SHP77 (cell line): Measurements from ENCODE around the gene TMEM184C.

Experiments
- DNase-seq, 2 experiments: peaks; one replicate each; lab custom pipeline; 2025; lab: John Stamatoyannopoulos, UW

The TMEM184C gene

DNA sequence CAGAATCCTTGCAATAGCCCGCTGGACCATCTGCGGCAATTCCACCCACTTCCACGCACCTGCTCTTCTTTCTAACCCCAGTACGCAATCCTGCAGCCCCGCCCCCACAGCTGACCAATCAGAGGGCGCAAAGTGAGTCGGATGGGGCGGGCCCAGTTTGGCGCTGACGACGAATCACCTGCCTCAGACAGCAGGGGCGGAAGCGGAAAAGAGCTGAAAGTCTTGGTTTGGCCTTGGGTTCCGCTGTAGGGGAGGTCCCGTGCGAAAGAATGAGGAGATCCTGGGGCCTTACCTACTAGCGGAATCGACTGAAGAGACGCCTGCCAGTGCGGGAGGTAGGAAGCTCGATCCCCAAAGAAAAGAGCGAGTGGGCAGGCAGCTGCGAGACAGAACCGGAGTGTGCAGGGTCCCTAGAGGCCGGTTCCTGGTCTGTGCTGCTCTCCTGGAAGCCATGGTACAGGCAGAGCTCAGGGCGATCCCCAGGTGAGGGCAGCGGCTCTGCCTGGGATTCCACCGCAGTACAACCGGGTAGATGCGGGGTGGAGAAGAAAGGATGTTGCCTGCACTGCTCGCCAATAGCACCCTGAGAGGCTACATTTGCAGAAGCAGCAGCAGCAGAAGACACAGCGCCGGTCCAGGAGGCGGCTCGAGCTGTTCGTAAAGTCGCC lies at the start of gene TMEM184C:
TMEM184C (plus strand) TSS at position 225 of the 668 bp plus-strand sequence. CDS start 560 bp downstream, outside the sequence.
- peak; percentile 94 to 95 for DNase-seq

DNA sequence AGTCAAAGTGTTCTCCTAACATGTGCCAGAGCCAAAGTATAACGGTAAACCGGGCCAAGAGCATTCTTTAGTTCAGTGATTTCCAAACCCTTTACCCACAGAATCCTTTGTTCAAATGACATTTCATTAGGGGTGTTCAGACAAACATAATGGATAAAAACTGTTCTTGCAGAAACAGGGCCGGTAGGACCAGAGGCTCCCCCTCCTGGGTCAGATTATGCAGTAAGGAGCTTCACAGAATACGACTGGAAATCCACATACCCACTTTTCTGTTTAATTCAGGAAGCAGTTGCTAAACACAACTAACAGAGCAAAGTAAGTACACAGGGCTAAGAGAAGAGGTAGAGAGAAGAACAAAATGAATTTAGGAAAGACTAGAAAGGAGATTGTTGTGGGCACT lies 46.6 kb upstream of the TMEM184C start:
- no peak for DNase-seq

DNA sequence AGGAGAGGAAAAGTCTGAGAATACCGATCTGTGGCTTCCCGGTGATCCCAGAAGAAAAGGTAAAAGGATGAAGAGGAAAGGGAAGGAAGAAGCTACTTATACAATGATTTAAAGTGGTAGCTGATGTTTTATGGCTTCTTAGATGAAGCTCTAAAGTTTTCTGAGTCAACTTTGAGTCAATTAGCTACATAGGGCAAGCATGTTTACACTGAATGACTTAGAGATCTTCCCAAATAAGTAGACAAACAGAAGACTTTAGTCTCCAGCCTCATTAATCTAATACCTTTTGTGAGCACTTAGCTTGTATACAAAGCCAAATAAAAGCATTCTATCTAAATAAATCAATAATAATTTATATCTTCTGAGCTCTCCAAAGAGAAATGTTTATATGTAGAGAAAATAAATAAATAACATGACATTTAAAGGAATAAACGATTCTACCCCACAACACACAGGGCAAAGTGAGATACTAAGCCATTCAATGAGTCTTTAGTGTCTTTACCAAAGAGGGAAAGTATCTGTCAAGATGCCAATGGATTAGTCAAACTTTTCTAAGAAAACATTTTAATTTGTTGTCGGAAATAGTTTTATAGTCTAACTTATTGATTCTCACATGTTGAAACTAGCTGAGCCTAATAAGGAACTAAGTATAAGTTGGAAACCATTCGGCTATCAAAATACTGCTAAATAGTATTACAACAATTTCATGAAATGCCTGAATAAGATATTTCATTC lies 46.0 kb upstream of the TMEM184C start:
- no peak for DNase-seq

DNA sequence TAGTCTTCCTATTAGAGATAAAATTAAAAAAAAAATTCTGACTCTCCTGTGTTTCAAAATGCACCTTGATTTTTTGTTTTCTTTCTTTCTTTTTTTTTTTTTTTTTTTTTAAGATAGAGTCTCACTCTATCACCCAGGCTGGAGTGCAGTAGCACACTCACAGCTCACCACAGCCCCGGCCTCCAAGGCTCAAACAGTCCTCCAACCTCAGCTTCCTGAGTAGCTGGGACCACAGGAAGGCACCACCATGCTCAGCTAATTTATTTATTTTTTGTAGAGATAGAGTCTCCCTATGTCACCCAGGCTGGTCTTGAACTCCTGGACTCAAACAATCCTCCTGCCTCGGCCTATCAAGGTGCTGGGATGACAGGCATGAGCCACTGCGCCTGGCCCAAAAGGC lies 41.1 kb upstream of the TMEM184C start:
- no peak for DNase-seq

DNA sequence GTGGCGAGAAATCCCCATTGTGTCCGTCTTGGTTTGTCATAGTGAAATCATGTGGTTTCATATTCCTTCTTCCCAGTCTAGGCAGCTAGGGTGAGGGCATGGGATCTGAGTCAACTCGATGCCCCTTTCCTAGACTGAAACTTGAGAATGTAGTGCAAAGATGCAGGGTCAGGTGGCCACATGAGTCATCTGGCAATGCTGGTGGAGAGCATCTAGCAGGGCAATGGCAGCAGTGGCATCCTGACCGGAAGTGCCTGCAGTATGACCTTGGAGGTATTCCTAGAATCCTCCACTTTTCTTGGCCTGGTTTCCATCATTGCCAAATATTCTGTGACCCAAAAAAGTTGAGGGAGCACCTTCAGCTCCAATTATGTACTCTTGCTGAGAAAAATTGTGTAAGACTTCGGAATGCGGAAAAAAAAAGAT lies 39.1 kb upstream of the TMEM184C start:
- no peak for DNase-seq

DNA sequence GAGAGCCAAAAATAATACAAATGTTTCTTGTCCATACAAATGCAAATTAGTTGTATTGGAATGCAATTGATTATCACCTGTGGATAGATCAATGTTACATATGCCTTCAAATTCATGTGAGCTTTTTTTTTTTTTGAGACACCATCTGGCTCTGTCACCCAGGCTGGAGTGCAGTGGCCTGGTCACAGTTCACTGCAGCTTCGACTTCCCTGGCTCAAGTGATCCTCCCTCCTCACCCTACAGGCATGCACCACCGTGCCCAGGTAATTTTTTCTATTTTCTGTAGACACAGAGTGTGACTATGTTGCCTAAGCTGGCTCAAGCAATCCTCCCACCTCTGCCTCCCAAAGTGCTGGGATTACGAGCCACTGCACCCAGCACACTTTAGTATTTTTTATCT lies 38.6 kb upstream of the TMEM184C start:
- no peak for DNase-seq

DNA sequence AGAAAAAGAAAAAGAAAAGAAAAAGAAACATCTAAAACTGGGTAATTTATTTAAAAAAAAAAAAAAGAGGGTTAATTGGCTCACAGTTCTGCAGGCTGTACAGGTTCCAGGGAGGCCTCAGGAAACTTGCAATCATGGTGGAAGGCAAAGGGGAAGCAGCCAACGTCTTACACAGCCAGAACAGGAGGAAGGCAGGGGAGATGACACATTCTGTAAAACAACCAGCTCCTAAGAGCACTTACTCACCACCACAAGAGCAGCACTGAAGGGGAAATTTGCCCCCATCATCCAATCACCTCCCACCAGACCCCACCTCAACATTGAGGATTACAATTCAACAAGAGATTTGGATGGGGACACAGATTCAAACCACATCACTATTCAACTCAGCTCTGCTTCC lies 36.8 kb upstream of the TMEM184C start:
- no peak for DNase-seq

DNA sequence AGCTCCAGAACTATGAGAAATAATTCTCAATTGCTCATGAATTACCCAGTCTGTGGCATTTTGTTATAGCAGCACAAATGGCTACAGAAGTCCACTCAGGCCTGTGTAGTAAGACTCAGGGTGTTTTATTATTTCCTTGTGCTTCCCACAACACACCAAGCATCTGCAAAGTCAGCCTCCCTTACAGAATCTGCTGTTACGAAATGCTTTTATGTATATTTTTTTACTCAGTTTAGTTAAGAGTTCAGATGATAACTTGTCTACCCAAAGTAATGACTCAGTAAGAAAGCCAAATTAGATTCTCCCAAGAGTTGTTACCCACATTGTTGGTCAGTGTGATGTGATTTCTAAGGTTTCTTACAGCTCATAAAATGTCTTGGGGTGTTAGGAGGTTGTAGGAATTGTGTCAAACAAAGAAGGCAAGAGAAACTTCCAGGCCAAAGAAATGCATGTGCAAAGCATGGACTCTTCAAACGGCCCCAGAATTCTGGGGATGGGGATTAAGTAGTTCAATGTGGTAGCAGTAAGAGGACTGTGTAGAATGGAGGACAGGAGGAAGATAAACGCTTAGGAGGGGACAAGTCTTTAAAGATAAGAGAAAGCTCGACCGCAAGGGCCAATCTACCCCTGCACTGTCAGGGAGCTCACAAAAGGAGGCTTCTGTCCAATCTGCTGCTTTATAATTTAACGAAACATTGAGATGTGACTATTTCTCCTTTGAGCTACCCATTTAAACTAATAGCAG lies 35.4 kb upstream of the TMEM184C start:
- no peak for DNase-seq

DNA sequence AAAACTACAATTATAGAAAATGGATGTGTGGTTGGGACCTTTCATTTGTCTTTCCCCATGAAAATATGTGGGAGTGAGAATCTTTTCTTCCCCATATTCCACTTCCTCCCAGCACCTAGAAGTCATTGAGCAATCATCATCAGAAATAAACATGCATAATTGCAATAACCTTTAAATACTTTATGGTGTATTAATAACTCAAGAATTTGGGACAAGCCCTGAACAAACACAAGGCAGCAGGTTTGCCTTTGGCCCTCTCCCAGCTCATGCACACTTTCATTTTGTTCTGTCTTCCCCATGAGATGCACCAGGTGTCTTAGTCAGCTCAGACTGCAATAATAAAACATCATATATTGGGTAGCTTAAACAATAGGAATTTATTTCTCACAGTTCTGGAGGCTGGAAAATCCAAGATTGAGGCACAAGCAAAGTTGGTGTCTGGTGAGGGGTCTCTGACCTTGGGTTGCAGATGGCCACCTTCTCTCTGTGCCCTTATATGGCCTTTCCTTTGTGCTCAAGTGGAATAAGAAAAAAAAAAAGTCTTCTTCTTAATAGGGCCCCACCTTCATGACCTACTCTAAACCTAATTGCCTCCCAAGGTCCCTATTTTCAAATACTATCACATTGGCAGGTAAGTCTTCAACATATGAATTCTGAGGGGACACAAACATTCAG lies 34.7 kb upstream of the TMEM184C start:
- no peak for DNase-seq

DNA sequence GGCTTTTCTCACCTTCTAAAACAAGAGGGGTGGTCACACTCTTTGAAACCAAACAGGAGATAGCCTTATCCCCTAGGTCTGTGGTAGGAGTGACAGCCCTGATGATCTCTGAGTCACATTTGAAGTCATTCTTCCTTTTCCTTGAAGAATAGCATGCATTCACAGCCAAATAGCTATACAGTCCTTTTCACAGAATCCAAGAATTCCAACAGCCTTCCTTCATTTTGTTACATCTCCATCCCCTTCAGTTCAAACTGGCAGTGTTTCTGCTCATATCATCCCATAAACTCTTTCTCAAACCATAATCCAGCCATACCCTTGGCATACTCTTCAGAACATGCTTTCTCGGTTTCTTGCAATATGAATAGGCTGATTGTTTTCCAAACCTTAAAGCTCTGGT lies 33.3 kb upstream of the TMEM184C start:
- no peak for DNase-seq

DNA sequence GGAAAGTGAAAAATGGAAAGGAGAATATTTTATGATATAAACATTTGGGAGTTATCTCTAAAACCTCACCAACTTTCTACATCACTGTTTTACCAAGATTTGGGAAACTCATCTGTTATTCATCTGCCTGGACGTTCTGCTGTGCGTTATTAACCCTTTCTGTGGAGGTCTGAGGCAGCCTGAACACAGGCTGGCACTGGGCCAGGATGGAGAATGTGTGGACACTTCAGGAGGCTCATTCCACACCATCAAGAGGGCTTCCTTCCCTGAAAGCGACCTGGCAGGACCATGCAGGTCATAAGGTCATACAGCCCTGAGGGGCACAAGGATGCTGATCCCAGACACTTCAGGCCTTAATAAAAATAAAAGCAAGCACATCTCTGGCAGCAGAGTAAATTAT lies 31.2 kb upstream of the TMEM184C start:
- DNase-seq: no peak

DNA sequence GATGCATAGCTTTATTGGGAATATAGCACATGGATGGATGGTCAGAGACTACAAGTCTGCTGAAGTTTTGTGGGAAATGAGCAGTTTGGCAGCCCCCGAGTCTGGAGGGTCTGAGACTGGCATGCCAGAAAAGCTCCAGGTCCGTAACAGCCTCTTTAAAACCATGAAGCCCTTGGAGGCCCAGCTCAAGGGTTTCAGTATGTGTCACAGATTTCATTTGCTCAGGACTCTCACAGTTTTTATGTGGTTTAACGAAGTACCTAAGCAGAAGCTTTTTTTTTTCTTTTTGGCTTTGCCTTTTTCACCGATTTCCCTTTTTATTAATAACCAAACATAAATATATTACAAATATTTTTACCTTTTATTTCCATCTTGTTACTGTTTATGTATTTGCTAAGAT lies 30.6 kb upstream of the TMEM184C start:
- no peak for DNase-seq

DNA sequence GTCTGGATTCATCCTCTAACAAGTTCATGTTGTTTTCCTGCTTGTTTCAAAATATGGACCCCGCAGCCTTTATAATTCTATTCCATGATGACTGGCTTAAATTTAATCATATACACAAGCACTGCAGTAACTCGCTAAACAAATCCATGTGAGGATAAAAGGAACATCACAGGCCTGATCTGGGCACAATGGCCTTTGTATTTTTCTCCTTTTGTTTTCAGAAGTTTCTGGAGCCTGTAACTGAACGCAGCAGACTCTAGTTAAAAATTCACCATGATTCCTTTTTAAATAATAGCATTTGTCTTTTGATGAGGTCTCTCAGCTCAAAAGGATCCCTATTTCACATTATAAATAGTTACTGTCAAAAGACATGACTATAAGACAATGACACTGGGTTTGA lies 30.2 kb upstream of the TMEM184C start:
- no peak for DNase-seq

DNA sequence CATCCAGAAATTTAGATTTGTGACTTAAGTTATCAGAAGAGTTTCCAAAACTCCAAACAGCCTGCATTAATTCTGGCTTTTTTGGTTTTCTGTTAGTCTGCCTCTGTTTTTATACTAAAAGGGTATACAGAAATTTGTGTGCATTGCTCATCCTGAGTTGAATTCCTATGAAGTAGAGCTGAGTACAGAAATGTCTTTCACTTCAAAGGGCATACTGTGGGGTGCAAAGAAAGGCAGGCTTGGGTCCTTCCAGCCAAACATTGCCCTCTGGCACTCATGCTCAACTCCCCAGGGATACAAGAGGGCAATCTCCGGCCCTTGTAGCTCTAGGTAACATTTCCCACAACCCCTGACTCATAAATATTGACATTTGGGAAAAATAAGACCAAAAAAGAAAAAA lies 27.6 kb upstream of the TMEM184C start:
- no peak for DNase-seq

DNA sequence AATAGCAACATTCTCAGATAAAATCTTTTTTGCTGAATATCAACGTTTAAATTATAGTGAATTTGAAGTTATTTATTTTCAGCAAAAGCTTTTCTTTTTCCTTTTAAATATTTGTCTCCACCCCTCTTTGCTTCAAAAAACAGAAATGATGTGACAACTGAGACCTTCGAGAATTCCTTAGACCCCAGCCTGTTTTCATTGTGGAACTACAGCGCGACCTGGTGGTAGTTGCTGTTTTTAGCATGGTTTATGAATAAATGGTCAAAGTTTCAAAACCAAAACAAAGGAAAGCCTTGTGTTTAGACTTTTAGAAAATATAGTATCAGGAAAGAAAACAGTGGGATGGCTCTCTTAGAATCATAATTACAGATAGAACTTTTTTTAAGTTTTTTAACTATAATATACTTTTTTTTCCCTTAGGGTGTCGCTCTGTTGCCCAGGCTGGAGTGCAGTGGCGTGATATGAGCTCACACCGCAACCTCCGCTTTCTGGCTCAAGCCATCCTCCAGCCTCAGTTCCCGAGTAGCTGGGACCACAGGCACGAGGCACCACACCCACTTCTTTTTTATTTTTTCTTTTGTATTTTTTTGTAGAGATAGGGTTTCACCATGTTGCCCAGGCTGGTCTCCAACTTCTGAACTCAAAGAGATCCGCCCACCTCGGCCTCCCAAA lies 26.8 kb upstream of the TMEM184C start:
- peak; percentile 43 to 50 for DNase-seq

DNA sequence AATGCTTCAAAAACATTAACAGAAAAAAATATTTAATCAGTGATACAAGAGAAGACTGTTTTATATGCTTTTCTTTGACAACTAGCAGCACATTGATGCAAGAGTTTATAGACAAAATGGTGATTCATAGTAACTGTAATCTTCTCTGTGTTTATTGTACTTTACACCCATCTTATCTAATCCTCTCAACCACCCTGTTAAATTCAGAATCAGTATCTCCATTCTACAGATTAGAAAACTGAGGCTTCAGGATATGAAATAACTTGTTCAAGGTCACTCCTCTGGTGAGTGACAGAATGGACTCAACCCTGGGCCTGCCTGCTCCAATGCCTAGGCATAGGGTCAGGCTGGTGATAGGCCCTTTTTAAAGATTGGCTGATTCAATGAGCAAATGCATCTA lies 26.1 kb upstream of the TMEM184C start:
- no peak for DNase-seq

DNA sequence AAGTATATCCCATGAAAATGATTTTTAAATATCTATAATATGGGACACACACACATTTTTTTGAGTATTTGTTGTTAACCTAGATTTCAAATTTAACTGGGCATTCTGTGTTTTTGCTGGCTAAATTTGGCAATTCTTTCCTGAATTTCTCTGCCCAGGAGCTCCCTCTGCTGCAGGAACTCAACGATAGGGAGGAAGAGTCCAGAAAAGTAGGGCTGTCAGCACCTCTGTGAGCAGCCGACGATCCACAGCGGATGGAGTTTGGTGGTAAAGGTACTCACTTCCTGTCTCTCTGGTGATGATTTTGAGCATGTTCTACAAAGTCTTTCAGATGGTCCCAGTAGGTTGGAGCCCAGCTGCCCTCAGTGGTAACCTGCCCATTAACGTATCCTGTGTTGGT lies 23.1 kb upstream of the TMEM184C start:
- DNase-seq: no peak

DNA sequence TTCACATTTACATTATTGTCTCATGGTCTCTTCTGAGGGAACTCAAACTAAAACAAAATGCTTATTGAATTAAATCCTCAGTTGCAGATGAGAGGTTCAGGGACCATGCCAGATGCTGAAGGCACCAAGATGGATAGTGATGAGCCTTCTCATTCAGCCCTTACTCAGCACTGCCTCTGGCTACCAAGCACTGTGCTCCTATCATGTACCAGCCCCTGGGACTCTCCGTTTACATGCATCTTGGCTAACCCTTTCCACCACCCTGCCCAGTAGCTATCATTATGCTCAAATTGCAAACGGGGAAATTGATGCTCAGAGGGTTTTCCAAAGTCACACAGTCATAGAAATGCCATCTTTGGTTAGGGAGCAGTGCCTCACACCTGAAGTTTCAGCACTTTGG lies 22.6 kb upstream of the TMEM184C start:
- DNase-seq: no peak

DNA sequence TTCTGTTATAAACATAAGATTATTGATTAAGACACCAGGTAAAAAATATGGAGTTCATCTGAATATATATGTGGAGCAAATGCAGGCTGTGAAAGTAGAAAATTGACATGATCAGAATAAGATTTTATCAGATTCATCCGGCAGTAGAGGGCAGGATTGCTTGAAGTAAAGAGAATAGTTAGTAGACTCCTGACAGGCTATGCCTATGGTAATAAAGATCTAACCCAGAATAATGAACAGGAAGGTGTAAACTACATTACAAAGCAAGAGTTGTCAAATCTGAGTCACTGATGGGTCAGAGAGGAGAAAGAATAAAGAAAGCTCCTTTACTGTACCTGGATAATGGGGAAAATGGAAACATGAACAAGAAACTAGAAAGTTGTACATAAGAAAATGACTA lies 20.8 kb upstream of the TMEM184C start:
- DNase-seq: no peak

DNA sequence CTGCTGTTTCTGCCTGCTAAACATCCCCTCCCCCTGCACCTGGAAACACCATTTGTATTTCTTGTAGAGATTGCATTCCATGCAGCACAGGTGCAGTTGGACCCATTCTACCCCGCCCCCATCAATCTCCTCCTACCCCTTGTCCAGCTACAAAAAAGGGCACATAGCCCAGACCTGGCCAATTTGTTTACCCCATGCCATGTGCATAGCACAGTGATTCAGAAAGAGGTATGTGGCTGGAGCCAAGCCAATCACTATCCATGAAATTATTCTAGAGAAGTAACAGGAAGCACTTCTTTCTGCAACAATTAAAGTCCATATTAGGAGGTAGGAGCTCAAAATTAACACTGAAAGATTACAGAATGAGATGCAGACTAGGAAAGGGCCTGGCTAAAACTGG lies 20.2 kb upstream of the TMEM184C start:
- DNase-seq: no peak

DNA sequence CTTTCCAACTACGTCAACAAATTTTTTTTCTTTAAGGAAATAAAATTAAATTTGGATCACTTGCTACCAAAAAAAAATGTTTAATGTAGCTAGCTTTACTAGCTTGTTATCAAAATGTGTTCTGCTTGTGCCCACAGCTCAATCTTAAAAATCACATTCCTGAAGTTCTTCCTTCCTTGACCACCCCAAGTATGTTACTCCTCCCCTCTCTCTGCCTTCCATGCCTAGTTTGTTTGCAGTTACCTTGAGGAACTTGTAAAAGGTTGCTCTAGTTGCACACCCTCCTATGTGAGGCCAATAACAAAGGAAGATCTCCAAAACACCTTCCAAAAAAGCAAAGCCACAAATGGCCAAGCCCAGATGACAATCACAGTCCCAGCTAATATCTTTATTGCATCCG lies 19.6 kb upstream of the TMEM184C start:
- no peak for DNase-seq

DNA sequence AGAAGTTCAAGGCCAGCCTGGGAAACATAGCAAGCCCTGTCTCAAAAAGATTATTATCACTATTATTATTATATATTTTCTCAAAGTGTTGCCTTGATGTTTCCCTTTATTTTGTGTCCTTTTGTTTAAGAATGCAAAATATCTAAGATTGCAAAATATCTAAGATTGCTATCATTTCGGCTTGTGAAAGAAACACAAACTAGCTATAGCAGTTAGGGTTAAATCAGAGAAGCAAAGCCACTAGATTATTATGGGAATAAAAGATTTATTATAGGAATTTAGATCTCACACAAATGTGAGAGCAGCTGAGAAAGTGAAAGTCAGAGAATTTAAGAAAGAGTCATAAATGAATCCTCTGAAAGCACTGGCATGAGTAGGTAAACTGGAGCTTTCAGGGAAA lies 18.0 kb upstream of the TMEM184C start:
- DNase-seq: no peak
